PFSK-1 (cell line): ENCODE measurements around the gene OAT.

Experiments
- FOXP2 ChIP-seq: optimal IDR thresholded peaks from 2 replicates; pipeline ENCODE3; 2011; ENCODE audit warnings: borderline replicate concordance, control low read depth, inconsistent platforms; ENCODE audit not compliant: insufficient read depth; ENCODE audit errors: extremely low read length, extremely low read depth
- POLR2AphosphoS5 ChIP-seq: IDR thresholded peaks from 2 replicates; pipeline ENCODE4 v1.6.1; 2012; ENCODE audit warnings: low read depth, mild to moderate bottlenecking, control low read depth, low read length, moderate library complexity
- SIN3A ChIP-seq: IDR thresholded peaks from 2 replicates; pipeline ENCODE4 v1.6.1; 2012; ENCODE audit warnings: mild to moderate bottlenecking, low read length, moderate library complexity, borderline replicate concordance; ENCODE audit not compliant: insufficient read depth
- TAF1 ChIP-seq: IDR thresholded peaks from 2 replicates; pipeline ENCODE4 v1.6.1; 2012; ENCODE audit warnings: low read length, control low read depth, borderline replicate concordance; ENCODE audit not compliant: insufficient read depth
- TF ChIP-seq, protein P1 (sequence below), 2 experiments: IDR thresholded peaks; 2 replicates each; pipeline versions ENCODE4 v1.6.1 to v1.8.0; 2011 to 2012; ENCODE audit warnings: low read depth in 2 of 2, low read length in 2 of 2, control low read depth in 1 of 2, inconsistent platforms in 1 of 2, mild to moderate bottlenecking in 1 of 2, moderate library complexity in 1 of 2; ENCODE audit not compliant: insufficient read depth in 1 of 2

OAT gene

DNA sequence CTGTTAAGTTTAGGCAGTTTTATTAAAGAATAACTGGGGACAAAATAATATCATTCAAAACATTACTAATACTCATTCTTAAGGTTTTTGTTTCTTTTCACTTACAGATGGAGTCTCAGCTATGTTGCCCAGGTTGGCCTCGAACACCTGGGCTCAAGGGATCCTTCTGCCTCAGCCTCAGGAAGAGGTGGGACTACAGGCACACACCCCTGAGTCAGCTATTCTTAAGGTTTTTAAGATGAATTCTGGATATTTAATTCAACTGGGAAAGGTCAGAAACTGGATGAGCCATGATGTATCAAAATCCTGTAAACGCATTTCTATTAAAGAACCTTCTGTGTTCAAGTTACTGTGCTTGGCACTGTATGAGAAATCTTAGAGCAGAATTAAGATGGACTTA lies 3.5 kb downstream of the OAT start:
- no peak for TF ChIP-seq FOXP2
- no peak for TF ChIP-seq POLR2AphosphoS5
- TF ChIP-seq TAF1 = no peak
- TF ChIP-seq, protein P1, sequence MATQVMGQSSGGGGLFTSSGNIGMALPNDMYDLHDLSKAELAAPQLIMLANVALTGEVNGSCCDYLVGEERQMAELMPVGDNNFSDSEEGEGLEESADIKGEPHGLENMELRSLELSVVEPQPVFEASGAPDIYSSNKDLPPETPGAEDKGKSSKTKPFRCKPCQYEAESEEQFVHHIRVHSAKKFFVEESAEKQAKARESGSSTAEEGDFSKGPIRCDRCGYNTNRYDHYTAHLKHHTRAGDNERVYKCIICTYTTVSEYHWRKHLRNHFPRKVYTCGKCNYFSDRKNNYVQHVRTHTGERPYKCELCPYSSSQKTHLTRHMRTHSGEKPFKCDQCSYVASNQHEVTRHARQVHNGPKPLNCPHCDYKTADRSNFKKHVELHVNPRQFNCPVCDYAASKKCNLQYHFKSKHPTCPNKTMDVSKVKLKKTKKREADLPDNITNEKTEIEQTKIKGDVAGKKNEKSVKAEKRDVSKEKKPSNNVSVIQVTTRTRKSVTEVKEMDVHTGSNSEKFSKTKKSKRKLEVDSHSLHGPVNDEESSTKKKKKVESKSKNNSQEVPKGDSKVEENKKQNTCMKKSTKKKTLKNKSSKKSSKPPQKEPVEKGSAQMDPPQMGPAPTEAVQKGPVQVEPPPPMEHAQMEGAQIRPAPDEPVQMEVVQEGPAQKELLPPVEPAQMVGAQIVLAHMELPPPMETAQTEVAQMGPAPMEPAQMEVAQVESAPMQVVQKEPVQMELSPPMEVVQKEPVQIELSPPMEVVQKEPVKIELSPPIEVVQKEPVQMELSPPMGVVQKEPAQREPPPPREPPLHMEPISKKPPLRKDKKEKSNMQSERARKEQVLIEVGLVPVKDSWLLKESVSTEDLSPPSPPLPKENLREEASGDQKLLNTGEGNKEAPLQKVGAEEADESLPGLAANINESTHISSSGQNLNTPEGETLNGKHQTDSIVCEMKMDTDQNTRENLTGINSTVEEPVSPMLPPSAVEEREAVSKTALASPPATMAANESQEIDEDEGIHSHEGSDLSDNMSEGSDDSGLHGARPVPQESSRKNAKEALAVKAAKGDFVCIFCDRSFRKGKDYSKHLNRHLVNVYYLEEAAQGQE (IDR thresholded peaks at IDR 0.05; ENCODE audit: insufficient read depth in 1 of 2, low read depth in 2 of 2, low read length in 2 of 2) = no peak
- TF ChIP-seq SIN3A = no peak

DNA sequence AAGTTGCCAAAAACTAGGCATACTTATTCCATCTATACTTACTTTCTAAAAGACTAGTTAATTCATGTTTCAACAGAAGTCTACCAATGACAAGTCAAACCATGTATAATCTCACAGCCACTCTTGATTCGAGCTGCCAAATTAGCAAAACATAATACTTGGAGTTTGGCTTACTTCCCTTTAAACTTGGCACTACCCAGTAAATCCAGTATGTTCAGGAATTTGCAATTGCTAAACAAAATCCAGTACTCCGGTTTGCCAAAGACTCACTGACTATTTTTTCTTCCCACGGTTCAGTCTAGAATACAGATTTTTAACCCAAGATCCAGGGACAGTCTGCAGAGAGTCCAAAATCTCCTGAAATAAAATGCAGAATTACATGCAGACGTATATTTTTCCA lies 4.6 kb downstream of the OAT start:
- TF ChIP-seq, protein P1 (IDR thresholded peaks at IDR 0.05; ENCODE audit: insufficient read depth in 1 of 2, low read depth in 2 of 2, low read length in 2 of 2) = no peak
- TF ChIP-seq POLR2AphosphoS5 (no peak), FOXP2 (no peak), TAF1 (no peak), SIN3A (no peak)

DNA sequence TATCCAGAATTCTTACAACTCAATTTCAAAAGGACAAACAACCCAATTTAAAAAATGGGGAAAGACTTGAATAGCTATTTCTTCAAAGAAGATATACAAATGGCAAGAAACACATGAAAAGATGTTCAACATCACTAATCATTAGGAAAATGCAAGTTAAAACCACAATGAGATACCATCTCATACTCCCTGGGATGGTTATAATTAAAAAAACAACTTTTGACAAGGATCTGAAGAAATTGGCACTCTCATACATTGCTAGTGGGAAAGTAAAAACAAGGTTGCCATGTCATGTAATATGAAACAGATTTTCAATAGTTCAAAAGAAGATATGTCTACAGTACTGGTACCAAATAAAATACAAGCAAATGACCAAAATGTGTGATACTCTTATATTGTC lies 9.0 kb downstream of the OAT start:
- TF ChIP-seq SIN3A (no peak), FOXP2 (no peak), POLR2AphosphoS5 (no peak), TAF1 (no peak)
- TF ChIP-seq, protein P1 (IDR thresholded peaks at IDR 0.05; ENCODE audit: insufficient read depth in 1 of 2, low read depth in 2 of 2, low read length in 2 of 2) = no peak

DNA sequence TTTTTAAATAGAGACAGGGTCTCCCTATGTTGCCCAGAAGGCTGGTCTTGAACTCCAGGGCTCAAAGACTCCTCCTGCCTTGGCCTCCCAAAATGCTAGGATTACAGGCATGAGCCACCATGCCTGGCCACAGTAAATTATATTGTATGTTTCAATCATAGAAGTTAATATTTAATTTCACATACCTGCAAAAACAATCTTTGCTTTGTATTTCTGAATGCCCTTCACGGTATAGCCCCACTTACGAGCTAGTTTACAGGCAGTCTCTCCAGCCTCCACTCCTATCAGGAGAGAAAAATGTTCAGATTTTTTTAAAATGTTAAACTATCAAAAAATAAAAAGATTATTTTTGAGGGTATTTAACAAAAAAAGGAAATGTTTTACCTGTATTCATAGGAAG lies 10.4 kb downstream of the OAT start:
- TF ChIP-seq FOXP2 (no peak), TAF1 (no peak), SIN3A (no peak), POLR2AphosphoS5 (no peak)
- TF ChIP-seq, protein P1 (IDR thresholded peaks at IDR 0.05; ENCODE audit: insufficient read depth in 1 of 2, low read depth in 2 of 2, low read length in 2 of 2) = no peak

DNA sequence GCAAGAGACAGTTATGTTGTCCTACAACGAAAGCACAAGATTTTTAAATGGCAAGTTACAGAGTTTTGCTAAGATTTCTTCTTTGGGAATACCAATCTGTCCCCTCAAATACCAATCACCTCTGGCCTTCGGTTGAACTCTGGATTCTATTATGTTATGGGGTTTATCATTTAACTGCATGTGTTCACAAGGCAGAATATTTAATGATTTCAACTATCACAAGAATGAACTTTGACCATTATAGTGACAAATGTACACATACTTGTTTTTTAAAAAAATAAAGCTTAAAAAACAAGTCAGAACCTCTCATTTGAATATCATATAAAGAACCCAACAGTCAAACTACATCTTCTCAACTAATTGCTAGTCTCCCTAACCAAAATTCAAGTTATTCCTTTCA lies 11.3 kb downstream of the OAT start:
- TF ChIP-seq POLR2AphosphoS5 (no peak), SIN3A (no peak), FOXP2 (no peak), TAF1 (no peak)
- TF ChIP-seq, protein P1 (IDR thresholded peaks at IDR 0.05; ENCODE audit: insufficient read depth in 1 of 2, low read depth in 2 of 2, low read length in 2 of 2) = no peak
